Activated CD4-positive, alpha-beta T cell treated with anti-CD3 and anti-CD28 coated beads, Interleukin-2, amount 10 ng/mL, durations not matched to agents 7 days and 5 days (primary cell): ENCODE results near the gene RNASEL. TPM values are rescaled to one million over a fixed set of nuclear protein-coding genes. Genes with fewer than 3 reads are reported as not detected.

Source experiments
- CTCF ChIA-PET: fragments of 350-600 bp; sonication (Branson Sonifier 250); formaldehyde crosslinking; loops from one replicate; lab custom pipeline; 2021; ENCODE audit warnings: antibody characterized with exemption; lab: Charles Lee
- POLR2A ChIA-PET: fragments of 350-600 bp; sonication (Branson Sonifier 250); formaldehyde crosslinking; loops from one replicate; lab custom pipeline; 2021; ENCODE audit warnings: antibody characterized with exemption; lab: Charles Lee
- DNase-seq: peaks from one replicate; pipeline ENCODE4 v3.0.0-alpha.2; 2020
- H3K27ac Mint-ChIP-seq: one replicate; pipeline ENCODE4 v1.8.0; 2021; ENCODE audit warnings: mild to moderate bottlenecking, moderate library complexity, mixed read lengths
- H3K27me3 Mint-ChIP-seq: one replicate; pipeline ENCODE4 v1.8.0; 2021; ENCODE audit warnings: mixed read lengths
- H3K36me3 Mint-ChIP-seq: one replicate; pipeline ENCODE4 v1.8.0; 2021; ENCODE audit warnings: low read depth, mixed read lengths
- H3K4me1 Mint-ChIP-seq: one replicate; pipeline ENCODE4 v1.8.0; 2021; ENCODE audit warnings: mixed read lengths
- H3K4me3 Mint-ChIP-seq: one replicate; pipeline ENCODE4 v1.8.0; 2021; ENCODE audit warnings: mild to moderate bottlenecking, moderate library complexity, mixed read lengths
- H3K9me3 Mint-ChIP-seq: one replicate; pipeline ENCODE4 v1.8.0; 2021; ENCODE audit warnings: mixed read lengths
- total RNA-seq, 2 experiments: library from RNA; stranded (reverse); gene quantifications; one replicate each; pipeline ENCODE4 v1.2.3, GENCODE V29; 2021

RNASEL gene
- total RNA-seq, 2 experiments from 2014 or later: 6.7 to 7.3 TPM

DNA sequence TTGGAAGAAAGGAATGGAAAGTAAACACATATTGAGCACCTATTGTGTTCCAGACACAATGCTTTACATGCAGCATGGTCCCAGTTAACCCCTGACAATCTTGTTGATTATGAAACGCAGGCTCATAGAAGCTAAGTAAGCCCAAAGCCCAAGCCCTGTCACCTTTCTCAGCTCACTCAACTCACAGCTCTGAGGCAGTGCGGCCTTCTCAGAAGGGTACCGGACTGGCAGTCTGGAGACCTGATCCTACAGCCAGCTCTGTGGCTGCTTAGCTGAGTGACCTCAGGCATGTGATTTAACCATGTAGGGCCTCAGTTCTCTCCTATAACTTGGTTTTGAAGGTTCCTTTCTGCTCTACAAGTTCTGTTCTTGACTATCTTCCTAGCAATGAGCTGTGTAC lies 464 bp upstream of the RNASEL start:
- ChIA-PET POLR2A (interaction anchor here (0.5 kb wide), 1 partner anchor 211 kb away, joined by 5 read pairs; no protein-coding TSS in a partner anchor), CTCF (interaction anchor here (0.6 to 4.4 kb wide), 8 partner anchors 10 to 505 kb away, joined by 3 to 24 read pairs (median 4); no protein-coding TSS in a partner anchor)
- Mint-ChIP-seq H3K36me3 (peaks cover 14% of the 10 kb centered on the region), H3K9me3 (no peaks in the 10 kb centered on the region), H3K27ac (peak overlapping the region; percentile 99), H3K27me3 (peaks cover 15% of the 10 kb centered on the region), H3K4me1 (peaks cover 26% of the 10 kb centered on the region), H3K4me3 (peak overlapping the region; percentile 91)
- no peak for DNase-seq

DNA sequence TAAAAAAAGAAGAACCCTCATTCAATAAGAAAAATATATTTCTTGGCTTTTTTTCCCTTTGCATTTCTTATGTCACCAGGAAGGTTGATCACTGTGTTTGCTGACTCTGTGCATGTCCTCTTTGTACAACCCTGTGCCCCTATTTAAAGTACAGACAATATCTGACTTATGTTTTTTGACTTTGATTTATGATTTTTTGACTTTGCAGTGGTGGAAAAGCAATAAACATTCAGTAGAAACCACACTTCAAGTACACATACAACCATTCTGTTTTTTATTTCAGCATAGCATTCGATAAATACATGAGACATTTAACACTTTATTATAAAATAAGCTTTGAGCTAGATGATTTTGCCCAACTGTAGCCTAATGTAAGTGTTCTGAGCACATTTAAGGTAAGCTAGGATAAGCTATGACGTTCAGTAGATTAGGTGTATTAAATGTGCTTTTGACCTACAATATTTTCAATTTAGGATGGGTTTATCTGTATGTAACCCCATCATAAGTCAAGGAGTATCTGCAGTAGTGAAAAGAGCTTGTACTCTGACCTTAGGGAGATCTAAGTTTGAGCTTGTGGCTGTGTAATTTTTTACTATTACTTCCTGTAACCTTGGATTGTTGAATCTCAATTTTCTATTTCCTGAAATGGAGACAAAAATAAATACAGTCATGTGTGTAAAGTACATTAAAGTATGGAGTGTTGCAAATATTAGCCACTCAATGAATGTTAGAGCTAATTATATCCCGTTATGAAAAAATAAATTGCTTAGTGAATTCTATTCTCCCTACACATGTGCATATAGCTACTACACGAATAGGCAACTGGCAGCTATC lies 1.2 kb downstream of the RNASEL start:
- peak overlapping the region; percentile 99 for H3K27ac Mint-ChIP-seq
- ChIA-PET POLR2A (interaction anchor here (1.2 kb wide), 1 partner anchor 11 kb away, joined by 3 read pairs; no protein-coding TSS in a partner anchor), CTCF (interaction anchor here (0.7 to 4.4 kb wide), 7 partner anchors 12 to 503 kb away, joined by 3 to 24 read pairs (median 4); no protein-coding TSS in a partner anchor)
- H3K9me3 Mint-ChIP-seq: no peaks in the 10 kb centered on the region
- peak overlapping the region; percentile 91 for H3K4me3 Mint-ChIP-seq
- peaks cover 7% of the 10 kb centered on the region for H3K27me3 Mint-ChIP-seq
- peaks cover 31% of the 10 kb centered on the region for H3K4me1 Mint-ChIP-seq
- H3K36me3 Mint-ChIP-seq: peaks cover 19% of the 10 kb centered on the region
- DNase-seq: no peak

DNA sequence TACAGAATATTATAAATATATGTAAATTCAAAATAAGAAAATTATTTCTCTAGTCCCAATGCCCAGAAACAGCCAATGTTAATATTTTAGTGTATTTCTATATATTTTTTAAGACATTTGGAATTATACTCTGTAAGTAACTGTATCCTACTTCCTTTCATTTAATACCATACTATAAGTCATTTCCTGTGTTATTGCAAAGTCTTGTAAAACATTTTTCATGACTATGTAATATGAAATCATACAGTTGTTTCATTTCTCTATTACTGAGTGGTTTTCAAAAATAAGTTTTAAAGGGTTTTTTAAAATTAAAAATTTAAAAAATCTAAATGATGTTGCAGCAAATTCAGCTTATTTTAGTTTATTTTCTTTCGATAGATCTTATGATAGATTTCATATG lies 2.0 kb downstream of the RNASEL start:
- no peak overlapping the region for H3K4me3 Mint-ChIP-seq
- peaks cover 3% of the 10 kb centered on the region for H3K27me3 Mint-ChIP-seq
- DNase-seq: no peak
- peaks cover 31% of the 10 kb centered on the region for H3K4me1 Mint-ChIP-seq
- peaks cover 26% of the 10 kb centered on the region for H3K36me3 Mint-ChIP-seq
- CTCF ChIA-PET: interaction anchor here (0.6 kb wide), 1 partner anchor 62 kb away, joined by 4 read pairs; no protein-coding TSS in a partner anchor
- H3K27ac Mint-ChIP-seq: no peak overlapping the region
- POLR2A ChIA-PET: no interaction called here
- H3K9me3 Mint-ChIP-seq: no peaks in the 10 kb centered on the region

DNA sequence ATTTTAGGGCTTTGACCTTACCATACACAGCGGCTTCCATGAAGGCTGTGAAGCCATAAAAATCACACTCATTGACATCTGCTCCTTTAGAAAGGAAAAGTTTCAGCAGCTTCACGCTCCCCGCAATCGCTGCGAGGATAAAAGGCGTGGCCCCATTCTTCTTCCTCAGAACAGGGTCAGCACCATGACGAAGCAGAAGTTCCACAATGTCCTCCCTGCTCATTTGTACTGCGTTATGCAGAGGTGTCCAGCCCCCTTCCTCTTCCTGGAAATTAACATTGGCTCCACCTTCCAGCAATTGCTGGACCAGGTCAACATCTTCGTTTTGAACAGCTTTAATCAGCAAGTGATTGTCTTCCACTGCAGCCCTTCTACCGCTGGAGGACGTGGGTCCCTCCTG lies 2.7 kb downstream of the RNASEL start:
- H3K36me3 Mint-ChIP-seq: peaks cover 29% of the 10 kb centered on the region
- DNase-seq: no peak
- POLR2A ChIA-PET: no interaction called here
- no peaks in the 10 kb centered on the region for H3K9me3 Mint-ChIP-seq
- H3K27me3 Mint-ChIP-seq: no peaks in the 10 kb centered on the region
- H3K4me1 Mint-ChIP-seq: peaks cover 31% of the 10 kb centered on the region
- no peak overlapping the region for H3K4me3 Mint-ChIP-seq
- CTCF ChIA-PET: interaction anchor here (0.7 kb wide), 1 partner anchor 12 kb away, joined by 3 read pairs; no protein-coding TSS in a partner anchor
- H3K27ac Mint-ChIP-seq: no peak overlapping the region

DNA sequence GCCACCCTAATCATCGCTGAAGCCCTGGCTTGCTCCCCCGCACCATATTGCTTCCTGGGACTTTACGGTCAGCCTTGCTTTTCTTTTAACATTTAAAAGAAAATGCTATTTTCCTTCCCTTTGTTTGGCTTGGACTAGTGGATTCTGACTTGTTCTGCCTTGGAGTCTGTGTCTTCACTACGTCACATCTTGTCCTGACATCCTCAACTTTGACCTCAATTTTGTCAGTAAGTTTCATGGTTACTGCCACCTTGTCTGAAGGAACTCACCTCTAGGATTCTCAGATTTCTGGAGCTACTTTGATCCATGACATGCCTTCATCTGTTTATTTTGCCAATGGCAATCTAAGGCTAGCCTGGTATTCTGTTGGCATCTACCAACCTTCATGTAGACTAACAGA lies 4.3 kb downstream of the RNASEL start:
- Mint-ChIP-seq H3K4me3 (no peak overlapping the region), H3K36me3 (peaks cover 43% of the 10 kb centered on the region), H3K27me3 (no peaks in the 10 kb centered on the region), H3K27ac (no peak overlapping the region), H3K4me1 (peaks cover 28% of the 10 kb centered on the region), H3K9me3 (no peaks in the 10 kb centered on the region)
- POLR2A ChIA-PET: no interaction called here
- CTCF ChIA-PET: no interaction called here
- DNase-seq: no peak

DNA sequence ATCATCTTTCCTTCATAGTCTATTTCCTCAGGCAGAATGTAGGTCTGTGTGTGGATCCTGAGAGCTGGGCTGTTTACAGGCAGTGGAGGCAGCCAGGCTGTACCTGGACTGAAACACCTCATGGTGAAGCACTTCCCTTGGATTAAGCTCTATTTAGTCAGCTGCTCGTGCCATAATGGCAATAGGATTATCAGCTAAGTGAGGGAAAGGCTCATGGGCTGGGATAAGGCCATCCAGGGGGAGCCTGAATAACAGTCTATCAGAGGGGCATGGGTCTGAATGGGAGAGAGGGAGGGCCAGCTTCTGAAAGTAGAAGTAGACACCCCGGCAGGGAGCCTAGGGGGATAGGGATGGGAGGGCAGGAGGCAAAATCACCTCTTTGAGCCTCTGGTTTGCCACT lies 8.3 kb downstream of the RNASEL start:
- POLR2A ChIA-PET: no interaction called here
- CTCF ChIA-PET: interaction anchor here (2.2 kb wide), 1 partner anchor 15 kb away, joined by 9 read pairs; no protein-coding TSS in a partner anchor
- H3K9me3 Mint-ChIP-seq: no peaks in the 10 kb centered on the region
- peaks cover 9% of the 10 kb centered on the region for H3K4me1 Mint-ChIP-seq
- no peak overlapping the region for H3K27ac Mint-ChIP-seq
- no peak for DNase-seq
- H3K36me3 Mint-ChIP-seq: peaks cover 53% of the 10 kb centered on the region
- H3K27me3 Mint-ChIP-seq: no peaks in the 10 kb centered on the region
- no peak overlapping the region for H3K4me3 Mint-ChIP-seq

DNA sequence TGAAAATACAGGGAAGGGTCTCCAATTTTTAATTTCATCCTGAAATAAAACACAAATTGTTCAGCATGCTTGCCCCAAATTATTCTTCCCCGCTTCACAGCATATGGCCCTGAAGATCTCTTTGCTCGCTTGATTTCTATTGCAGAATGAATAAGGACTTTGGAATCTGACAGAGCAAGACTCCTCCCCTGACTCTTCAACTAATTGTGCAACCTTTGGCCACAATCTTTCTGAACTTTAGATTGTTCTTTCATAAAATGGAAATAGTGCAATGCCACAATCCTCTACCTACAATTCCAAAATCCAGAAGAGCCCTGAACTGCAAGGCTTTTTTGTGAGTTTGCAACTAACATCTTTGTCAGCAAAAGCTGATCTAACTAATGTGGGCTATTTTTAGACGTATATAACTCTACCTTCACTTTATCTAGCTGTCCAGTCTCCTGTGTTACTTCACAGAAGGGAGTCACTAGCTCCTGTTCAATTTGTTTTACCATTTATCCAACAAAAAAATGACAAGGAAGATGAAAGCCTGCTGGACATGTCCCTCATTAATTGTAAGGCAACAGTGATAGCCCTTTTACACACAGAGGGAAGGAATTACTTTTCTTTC lies 13.4 kb downstream of the RNASEL start:
- no peak overlapping the region for H3K4me3 Mint-ChIP-seq
- ChIA-PET POLR2A (no interaction called here), CTCF (interaction anchor here (1.4 kb wide), 1 partner anchor 20 kb away, joined by 4 read pairs; no protein-coding TSS in a partner anchor)
- H3K27me3 Mint-ChIP-seq: no peaks in the 10 kb centered on the region
- H3K9me3 Mint-ChIP-seq: no peaks in the 10 kb centered on the region
- no peak for DNase-seq
- peaks cover 33% of the 10 kb centered on the region for H3K36me3 Mint-ChIP-seq
- H3K27ac Mint-ChIP-seq: no peak overlapping the region
- no peaks in the 10 kb centered on the region for H3K4me1 Mint-ChIP-seq

DNA sequence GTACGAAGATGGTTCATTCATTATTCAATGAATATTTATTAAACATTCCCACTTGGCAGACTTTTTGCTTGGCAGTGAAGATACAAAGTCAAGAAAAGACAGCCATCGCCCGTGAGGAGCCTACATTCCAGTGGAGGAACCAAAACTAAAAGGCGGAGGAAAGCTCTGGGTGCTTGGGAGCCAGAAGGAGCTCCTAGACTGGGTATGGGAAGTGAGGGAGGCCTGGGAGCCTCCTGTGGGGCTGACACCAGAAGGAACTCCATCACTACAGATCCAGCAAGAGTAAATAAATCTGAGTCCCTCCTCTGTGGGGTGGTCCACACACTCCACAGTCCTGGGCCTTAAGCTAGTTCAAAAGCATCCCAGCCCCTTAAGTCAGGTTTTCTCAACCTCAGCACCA lies 14.9 kb downstream of the RNASEL start:
- CTCF ChIA-PET: interaction anchor here (1.3 kb wide), 1 partner anchor 22 kb away, joined by 4 read pairs; no protein-coding TSS in a partner anchor
- Mint-ChIP-seq H3K4me1 (no peaks in the 10 kb centered on the region), H3K4me3 (no peak overlapping the region), H3K27ac (no peak overlapping the region), H3K27me3 (no peaks in the 10 kb centered on the region), H3K36me3 (peaks cover 20% of the 10 kb centered on the region), H3K9me3 (no peaks in the 10 kb centered on the region)
- no peak for DNase-seq
- POLR2A ChIA-PET: no interaction called here

DNA sequence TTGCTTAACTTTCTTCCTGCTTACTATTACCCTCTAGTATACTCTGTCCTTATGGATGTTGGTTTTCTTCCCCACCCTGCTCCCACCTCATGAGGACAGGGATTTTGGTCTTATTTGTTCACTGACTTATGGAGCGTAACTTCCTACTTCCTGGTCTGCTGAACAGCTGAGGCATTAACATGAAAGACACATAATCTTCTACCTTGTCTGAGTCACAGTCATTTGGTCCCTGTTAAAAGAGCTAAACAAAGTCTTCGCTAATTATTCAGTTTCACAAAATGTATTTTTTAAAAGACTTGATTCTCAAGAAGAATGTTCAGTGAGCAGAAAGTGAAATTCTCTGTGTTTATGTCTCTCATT lies 18.5 kb downstream of the RNASEL start:
- peaks cover 4% of the 10 kb centered on the region for H3K36me3 Mint-ChIP-seq
- no peaks in the 10 kb centered on the region for H3K4me1 Mint-ChIP-seq
- no peak for DNase-seq
- H3K4me3 Mint-ChIP-seq: no peak overlapping the region
- POLR2A ChIA-PET: no interaction called here
- no peaks in the 10 kb centered on the region for H3K9me3 Mint-ChIP-seq
- CTCF ChIA-PET: no interaction called here
- no peak overlapping the region for H3K27ac Mint-ChIP-seq
- H3K27me3 Mint-ChIP-seq: peaks cover 1% of the 10 kb centered on the region

DNA sequence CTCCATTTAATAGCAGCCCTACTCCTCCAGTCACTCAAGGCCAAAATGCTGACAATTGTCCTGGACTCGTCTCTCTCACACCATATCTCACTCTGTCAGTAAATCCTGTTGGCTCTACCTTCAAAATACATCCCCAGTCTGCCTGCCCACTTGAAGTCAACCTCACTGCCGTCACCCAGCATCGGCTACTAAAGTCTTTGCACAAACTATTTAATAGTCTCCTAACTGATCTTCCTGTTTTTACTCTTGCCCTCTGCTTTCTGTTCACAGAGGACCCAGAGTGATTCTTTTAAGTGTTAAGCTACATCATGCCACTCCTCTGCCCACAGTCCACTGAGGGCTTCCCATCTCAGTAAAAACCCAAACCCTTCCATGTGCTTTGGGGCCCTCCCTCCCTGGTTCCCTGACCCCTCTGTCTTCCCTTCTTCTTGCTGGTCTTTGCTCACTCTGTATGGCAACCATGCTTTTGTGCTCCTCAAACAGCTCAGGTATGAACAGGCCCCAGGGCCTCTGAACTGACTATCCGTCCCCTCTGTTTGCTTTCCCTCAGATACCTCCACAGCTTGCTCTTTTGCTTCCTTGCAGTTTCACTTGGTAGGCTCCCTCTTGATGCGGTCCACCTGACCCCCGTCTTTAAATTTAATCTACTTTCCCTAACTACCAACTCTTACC lies 19.0 kb downstream of the RNASEL start:
- Mint-ChIP-seq H3K4me1 (no peaks in the 10 kb centered on the region), H3K4me3 (no peak overlapping the region), H3K9me3 (no peaks in the 10 kb centered on the region), H3K36me3 (no peaks in the 10 kb centered on the region), H3K27ac (no peak overlapping the region), H3K27me3 (peaks cover 5% of the 10 kb centered on the region)
- ChIA-PET POLR2A (no interaction called here), CTCF (interaction anchor here (0.7 kb wide), 1 partner anchor 982 kb away, joined by 3 read pairs; no protein-coding TSS in a partner anchor)
- no peak for DNase-seq

DNA sequence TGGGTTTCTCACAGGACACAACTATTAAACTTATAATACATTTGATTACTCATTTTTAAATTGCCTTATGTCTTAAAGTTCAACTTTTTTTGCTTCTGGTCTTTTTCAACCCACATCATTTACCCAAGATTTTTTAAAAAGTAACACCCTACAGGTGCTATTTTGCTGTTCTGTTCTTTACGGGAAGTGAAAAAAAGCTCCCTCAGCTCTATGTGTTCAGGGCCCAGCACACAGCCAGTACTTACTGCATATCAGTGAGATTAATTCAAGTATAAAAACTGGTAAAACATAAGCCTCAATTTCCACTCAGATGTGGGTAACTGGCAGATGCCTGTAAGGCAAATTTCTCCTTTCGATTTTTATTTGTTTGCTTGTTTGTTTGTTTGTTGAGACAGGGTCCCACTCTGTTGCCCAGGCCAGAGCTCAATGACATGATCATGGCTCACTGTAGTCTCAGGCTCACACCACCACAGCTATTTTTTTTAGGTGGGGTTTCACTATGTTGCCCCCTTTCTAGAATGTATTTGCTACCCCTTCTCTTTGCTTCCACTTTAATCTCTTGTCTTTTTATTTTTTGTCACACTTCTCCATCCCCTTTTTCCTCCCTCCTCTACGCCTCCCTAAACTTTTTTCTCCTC lies 20.3 kb downstream of the RNASEL start:
- H3K4me3 Mint-ChIP-seq: no peak overlapping the region
- peaks cover 8% of the 10 kb centered on the region for H3K27me3 Mint-ChIP-seq
- ChIA-PET CTCF (no interaction called here), POLR2A (interaction anchor here (0.7 kb wide), 1 partner anchor 221 kb away, joined by 3 read pairs; the partner anchor contains the start of gene NPL)
- no peak overlapping the region for H3K27ac Mint-ChIP-seq
- H3K9me3 Mint-ChIP-seq: no peaks in the 10 kb centered on the region
- no peak for DNase-seq
- H3K36me3 Mint-ChIP-seq: no peaks in the 10 kb centered on the region
- H3K4me1 Mint-ChIP-seq: no peaks in the 10 kb centered on the region

DNA sequence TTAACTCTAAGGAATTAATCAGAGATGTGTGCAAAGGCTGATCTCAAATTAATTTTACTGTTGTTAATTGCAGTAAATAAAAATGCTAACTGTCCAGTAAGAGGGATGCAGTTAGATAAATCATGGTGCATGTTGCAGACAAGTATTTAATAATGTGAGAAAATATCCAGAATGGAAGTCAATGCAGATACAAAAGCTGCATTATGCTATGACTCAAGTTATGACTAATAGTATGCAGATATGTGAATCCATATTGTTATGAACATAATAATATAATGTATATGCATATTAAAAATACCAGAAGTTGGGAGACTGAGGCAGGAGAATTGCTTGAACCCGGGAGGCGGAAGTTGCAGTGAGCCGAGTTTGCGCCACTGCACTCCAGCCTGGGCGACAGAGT lies 21.4 kb downstream of the RNASEL start:
- H3K27me3 Mint-ChIP-seq: peaks cover 10% of the 10 kb centered on the region
- no peak for DNase-seq
- H3K4me1 Mint-ChIP-seq: no peaks in the 10 kb centered on the region
- no peaks in the 10 kb centered on the region for H3K9me3 Mint-ChIP-seq
- no peaks in the 10 kb centered on the region for H3K36me3 Mint-ChIP-seq
- POLR2A ChIA-PET: no interaction called here
- H3K4me3 Mint-ChIP-seq: no peak overlapping the region
- no peak overlapping the region for H3K27ac Mint-ChIP-seq
- CTCF ChIA-PET: interaction anchor here (0.6 kb wide), 1 partner anchor 473 kb away, joined by 3 read pairs; no protein-coding TSS in a partner anchor
